GM10248 (cell line): ENCODE data around the gene L2HGDH.

Experiments used
- CTCF ChIA-PET: fragments of 300-600 bp; sonication (Branson Sonifier 250); formaldehyde crosslinking; extraction: SDS; loops from one replicate; lab custom pipeline; 2021; ENCODE audit warnings: antibody characterized with exemption; lab: Yijun Ruan, JAX
- POLR2A ChIA-PET: fragments of 350-650 bp; sonication (Branson Sonifier 250); formaldehyde crosslinking; extraction: SDS; loops from one replicate; lab custom pipeline; 2020; ENCODE audit warnings: antibody characterized with exemption; lab: Yijun Ruan, JAX
- DNase-seq: peaks from one replicate; pipeline ENCODE4 v3.0.0; 2012; ENCODE audit errors: extremely low spot score
- TF ChIP-seq, protein P1 (sequence below): IDR thresholded peaks from 2 replicates; pipeline ENCODE4 v1.5.1; 2012; ENCODE audit warnings: mild to moderate bottlenecking, low read depth; ENCODE audit errors: extremely low read depth, missing control alignments, control extremely low read depth

Gene L2HGDH

DNA sequence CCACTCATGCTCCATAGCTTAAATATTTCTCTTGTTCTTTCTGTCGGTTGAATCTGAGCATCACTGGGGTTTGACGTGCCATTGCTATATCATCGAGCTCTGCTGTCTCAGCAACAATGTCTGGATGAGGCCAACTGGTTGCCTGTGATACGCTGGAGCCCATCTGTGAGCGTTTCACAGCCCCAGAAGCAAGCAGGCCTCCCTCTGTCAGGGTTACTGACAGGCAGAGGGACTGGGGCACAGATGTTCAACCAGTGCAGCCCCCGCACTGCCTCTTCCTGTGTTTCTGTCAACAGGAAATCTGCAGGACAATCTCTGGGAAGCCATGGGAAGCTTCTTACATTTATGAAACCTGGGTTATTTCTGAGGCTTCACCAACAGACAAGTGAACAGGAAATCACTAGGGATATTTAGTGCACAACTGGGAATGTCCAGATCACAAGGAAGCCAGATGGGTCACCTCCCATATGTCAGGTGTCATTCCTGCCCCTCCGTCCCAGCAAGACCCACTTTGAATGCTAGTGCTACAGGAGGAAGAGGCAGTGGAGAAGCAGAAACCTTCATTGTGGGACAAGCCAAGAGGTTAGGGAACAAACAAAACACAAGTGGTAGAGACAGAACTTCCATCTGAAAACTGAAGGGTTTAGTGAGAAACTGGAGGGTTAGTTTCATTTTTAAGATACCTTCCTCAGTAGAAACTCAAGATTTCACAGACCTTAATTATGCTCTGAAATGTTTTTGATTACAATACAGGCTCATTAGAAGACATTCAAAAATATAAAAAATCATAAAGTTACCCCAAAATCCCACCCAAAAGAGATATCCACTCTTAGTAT lies 24.2 kb upstream of the L2HGDH start:
- TF ChIP-seq, protein P1, sequence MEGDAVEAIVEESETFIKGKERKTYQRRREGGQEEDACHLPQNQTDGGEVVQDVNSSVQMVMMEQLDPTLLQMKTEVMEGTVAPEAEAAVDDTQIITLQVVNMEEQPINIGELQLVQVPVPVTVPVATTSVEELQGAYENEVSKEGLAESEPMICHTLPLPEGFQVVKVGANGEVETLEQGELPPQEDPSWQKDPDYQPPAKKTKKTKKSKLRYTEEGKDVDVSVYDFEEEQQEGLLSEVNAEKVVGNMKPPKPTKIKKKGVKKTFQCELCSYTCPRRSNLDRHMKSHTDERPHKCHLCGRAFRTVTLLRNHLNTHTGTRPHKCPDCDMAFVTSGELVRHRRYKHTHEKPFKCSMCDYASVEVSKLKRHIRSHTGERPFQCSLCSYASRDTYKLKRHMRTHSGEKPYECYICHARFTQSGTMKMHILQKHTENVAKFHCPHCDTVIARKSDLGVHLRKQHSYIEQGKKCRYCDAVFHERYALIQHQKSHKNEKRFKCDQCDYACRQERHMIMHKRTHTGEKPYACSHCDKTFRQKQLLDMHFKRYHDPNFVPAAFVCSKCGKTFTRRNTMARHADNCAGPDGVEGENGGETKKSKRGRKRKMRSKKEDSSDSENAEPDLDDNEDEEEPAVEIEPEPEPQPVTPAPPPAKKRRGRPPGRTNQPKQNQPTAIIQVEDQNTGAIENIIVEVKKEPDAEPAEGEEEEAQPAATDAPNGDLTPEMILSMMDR = no peak
- ChIA-PET CTCF (interaction anchor here (0.8 to 3.4 kb wide), 6 partner anchors 9 to 196 kb away, joined by 3 to 23 read pairs (median 3); partner anchors contain the start of gene MAP4K5), POLR2A (interaction anchor here (0.6 to 0.7 kb wide), 2 partner anchors 11 to 13 kb away, joined by 3 read pairs; no protein-coding TSS in a partner anchor)
- peak; percentile 30 for DNase-seq

DNA sequence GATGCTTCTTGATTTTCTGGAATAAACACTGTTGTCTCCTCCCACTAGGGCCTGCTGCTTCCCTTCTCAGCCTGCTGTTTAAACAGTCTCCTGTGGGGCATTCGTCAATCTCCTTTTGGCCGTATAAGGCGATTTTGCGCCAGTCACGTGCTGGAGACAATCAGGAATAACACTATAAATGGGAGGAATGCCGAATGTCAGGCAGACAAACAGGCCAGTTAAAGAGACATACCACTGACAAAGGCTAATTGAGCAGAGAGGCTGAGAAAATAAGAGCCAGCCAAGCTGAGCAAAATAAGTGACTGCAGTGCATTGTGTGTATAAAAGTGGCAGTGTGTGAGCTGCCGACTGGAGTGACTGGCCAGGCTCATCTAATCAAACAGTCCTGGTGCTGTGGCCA lies 23.4 kb upstream of the L2HGDH start:
- ChIA-PET POLR2A (interaction anchor here (0.6 kb wide), 2 partner anchors 12 to 55 kb away, joined by 3 to 9 read pairs; no protein-coding TSS in a partner anchor), CTCF (interaction anchor here (0.9 to 3.4 kb wide), 6 partner anchors 9 to 197 kb away, joined by 3 to 23 read pairs (median 3); partner anchors contain the start of gene MAP4K5)

DNA sequence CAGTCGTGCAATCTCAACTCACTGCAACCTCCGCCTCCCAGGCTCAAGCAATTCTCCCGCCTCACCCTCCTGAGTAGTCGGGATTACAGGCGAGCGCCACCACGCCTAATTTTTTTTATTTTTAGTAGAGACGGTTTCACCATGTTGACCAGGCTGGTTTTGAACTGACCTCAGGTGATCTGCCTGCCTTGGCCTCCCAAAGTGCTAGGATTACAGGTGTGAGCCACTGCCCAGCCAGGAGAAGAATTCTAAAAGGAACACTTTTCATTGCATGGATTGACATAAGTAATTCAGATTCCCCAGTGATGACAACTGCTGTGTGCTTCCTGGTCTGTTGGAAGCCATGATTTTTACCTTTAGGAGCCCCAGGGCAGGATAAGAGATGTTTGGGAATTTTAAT lies 22.2 kb upstream of the L2HGDH start:
- no peak for DNase-seq
- ChIA-PET POLR2A (no interaction called here), CTCF (interaction anchor here (0.8 to 3.4 kb wide), 4 partner anchors 10 to 237 kb away, joined by 3 to 23 read pairs (median 4); no protein-coding TSS in a partner anchor)
- TF ChIP-seq, protein P1 = no peak

More for the DNA sequence above, 23.4 kb upstream of the L2HGDH start:
- TF ChIP-seq, protein P1 = no peak
- DNase-seq = no peak

DNA sequence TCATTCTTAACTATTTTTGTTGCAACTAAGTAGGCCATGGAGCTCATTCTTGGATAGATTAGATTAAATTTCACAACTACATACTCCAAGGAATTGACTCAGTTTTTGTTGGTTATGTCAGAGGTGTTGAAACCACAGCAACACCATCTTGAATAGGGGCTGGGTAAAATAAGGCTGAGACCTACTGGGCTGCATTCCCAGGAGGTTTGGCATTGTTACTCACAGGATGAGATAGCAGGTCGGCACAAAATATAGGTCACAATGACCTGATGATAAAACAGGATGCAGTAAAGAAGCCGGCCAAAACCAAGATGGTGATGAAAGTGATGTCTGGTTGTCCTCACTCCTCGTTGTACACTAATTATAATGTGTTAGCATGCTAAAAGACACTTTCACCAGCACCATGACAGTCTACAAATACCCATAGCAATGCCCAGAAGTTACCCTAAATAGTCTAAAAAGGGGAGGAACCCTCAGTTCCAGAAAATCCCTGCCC lies 21.0 kb upstream of the L2HGDH start:
- ChIA-PET CTCF (interaction anchor here (0.9 to 3.4 kb wide), 4 partner anchors 11 to 23 kb away, joined by 3 to 23 read pairs (median 8); no protein-coding TSS in a partner anchor), POLR2A (no interaction called here)
- no peak for DNase-seq
- TF ChIP-seq, protein P1 = no peak

DNA sequence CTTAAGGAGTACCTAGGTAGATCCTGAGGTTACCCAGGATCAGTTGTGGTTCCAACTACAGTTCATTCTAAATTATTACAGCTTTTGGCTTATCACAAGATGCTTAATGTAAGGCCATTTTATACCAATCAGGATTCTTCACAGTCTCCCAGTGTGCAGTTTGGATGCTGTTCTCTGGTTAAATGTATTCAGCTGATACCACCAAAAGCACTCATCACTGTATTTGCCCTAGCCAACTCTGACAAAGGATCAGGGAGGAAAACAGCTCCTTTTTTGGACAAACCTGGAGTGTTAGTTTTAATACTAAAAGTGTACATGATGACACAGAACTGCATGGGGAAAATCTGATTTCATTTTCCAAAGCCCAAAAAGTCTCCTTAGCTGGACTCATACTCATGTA lies 19.6 kb upstream of the L2HGDH start:
- POLR2A ChIA-PET = no interaction called here
- CTCF ChIA-PET = interaction anchor here (0.8 to 2.5 kb wide), 6 partner anchors 11 to 202 kb away, joined by 3 to 10 read pairs (median 4); partner anchors contain the start of gene MAP4K5
- DNase-seq = no peak
- TF ChIP-seq, protein P1 = no peak

DNA sequence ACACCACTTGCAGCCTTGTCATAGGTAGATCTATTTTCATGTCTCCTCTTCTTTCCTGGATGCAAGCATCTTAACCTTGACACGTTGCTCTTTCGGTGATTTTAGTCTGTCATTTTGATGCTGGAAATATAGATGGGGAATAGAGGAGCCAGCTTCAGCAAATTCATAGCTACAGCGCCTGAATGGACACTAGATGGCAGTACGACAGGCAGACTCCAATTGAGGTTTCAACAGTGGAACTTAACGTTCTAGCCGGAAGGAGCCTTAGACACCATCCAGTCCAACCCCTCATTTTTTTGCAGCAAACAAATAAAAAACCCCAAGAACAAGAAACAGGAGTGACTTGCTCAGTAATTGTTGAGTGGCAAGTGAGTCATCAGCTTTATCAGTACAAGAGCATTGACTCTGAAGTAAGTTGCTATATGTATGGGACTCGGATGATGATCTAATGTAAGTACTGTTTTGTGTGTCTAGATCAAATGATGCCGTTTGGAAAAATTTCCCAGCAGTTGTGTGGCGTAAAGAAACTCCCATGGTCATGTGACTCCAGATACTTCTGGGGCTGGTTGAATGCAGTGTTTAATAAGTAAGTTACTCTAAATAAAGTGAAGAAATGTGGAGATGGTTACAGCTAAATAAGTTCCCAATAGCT lies 9.1 kb upstream of the L2HGDH start:
- CTCF ChIA-PET = interaction anchor here (0.7 to 4.9 kb wide), 57 partner anchors 8 to 741 kb away, joined by 3 to 32 read pairs (median 4); partner anchors contain the start of genes CDKL1, DMAC2L, L2HGDH and MAP4K5
- TF ChIP-seq, protein P1 = peak; percentile 87
- DNase-seq = peak; percentile 68
- POLR2A ChIA-PET = interaction anchor here (1.1 to 1.6 kb wide), 2 partner anchors 9 to 23 kb away, joined by 3 to 10 read pairs; partner anchors contain the start of genes DMAC2L and L2HGDH
